NT2/D1 (cell line): Measurements from ENCODE around the gene MCF2L.
"Not testable (repeated sequence)": the region's sequence is repeated elsewhere in the genome, so short reads cannot be mapped to it uniquely, and the experiment has no call there.

Experiments
- DNase-seq: peaks from one replicate; pipeline ENCODE4 v3.0.0-alpha.2; 2011; ENCODE audit warnings: low read depth, low spot score
- H3K27me3 ChIP-seq: 2 replicates; pipeline ENCODE4 v1.6.0; 2011; ENCODE audit warnings: mild to moderate bottlenecking; ENCODE audit not compliant: insufficient read length, insufficient read depth
- H3K36me3 ChIP-seq: 2 replicates; pipeline ENCODE4 v1.6.1; 2011; ENCODE audit warnings: mild to moderate bottlenecking, low read length, mixed read lengths; ENCODE audit not compliant: insufficient read depth, insufficient read length
- H3K4me1 ChIP-seq: 2 replicates; pipeline ENCODE4 v1.5.1; 2011; ENCODE audit not compliant: insufficient read depth, insufficient read length
- H3K4me3 ChIP-seq: 2 replicates; pipeline ENCODE4 v1.5.1; 2011; ENCODE audit warnings: low read depth; ENCODE audit not compliant: insufficient read length
- H3K9ac ChIP-seq: 2 replicates; pipeline ENCODE4 v1.6.0; 2011; ENCODE audit warnings: low read depth; ENCODE audit not compliant: insufficient read length
- H3K9me3 ChIP-seq: 2 replicates; pipeline ENCODE4 v1.5.1; 2011; ENCODE audit warnings: mild to moderate bottlenecking, low read length; ENCODE audit not compliant: insufficient read depth
- SUZ12 ChIP-seq: IDR thresholded peaks from 2 replicates; pipeline ENCODE4 v1.6.1; 2011; ENCODE audit not compliant: insufficient read length, insufficient read depth; ENCODE audit errors: extremely low read depth
- YY1 ChIP-seq: IDR thresholded peaks from 2 replicates; pipeline ENCODE4 v1.6.1; 2011; ENCODE audit not compliant: insufficient read length, insufficient read depth
- ZNF274 ChIP-seq: IDR thresholded peaks from 2 replicates; pipeline ENCODE4 v1.6.1; 2011; ENCODE audit warnings: mild to moderate bottlenecking, low read depth, low read length

The MCF2L gene

GRCh38 chr13:113096745-113097305 is 127.8 kb downstream of the MCF2L start:
- no peaks in the 10 kb centered on the region for H3K36me3 ChIP-seq
- H3K4me1 ChIP-seq: no peaks in the 10 kb centered on the region
- TF ChIP-seq ZNF274 (no peak), YY1 (no peak), SUZ12 (no peak)
- no peak overlapping the region for H3K9ac ChIP-seq
- H3K9me3 ChIP-seq: no peaks in the 10 kb centered on the region
- no peaks in the 10 kb centered on the region for H3K27me3 ChIP-seq
- DNase-seq: no peak
- H3K4me3 ChIP-seq: no peak overlapping the region

GRCh38 chr13:113097651-113098050 is 128.6 kb downstream of the MCF2L start:
- H3K4me3 ChIP-seq: no peak overlapping the region
- no peaks in the 10 kb centered on the region for H3K9me3 ChIP-seq
- no peaks in the 10 kb centered on the region for H3K27me3 ChIP-seq
- H3K4me1 ChIP-seq: no peaks in the 10 kb centered on the region
- H3K36me3 ChIP-seq: no peaks in the 10 kb centered on the region
- no peak for DNase-seq
- H3K9ac ChIP-seq: no peak overlapping the region
- TF ChIP-seq YY1: no peak
- no peak for TF ChIP-seq ZNF274
- no peak for TF ChIP-seq SUZ12

- Histone ChIP-seq H3K9me3 (no peaks in the 10 kb centered on the region), H3K4me3 (no peak overlapping the region), H3K36me3 (no peaks in the 10 kb centered on the region), H3K9ac (no peak overlapping the region), H3K4me1 (no peaks in the 10 kb centered on the region), H3K27me3 (no peaks in the 10 kb centered on the region)
- DNase-seq: no peak
- TF ChIP-seq YY1 (no peak), SUZ12 (no peak), ZNF274 (no peak)
Observed at GRCh38 chr13:113098162-113098732, 129.2 kb downstream of the MCF2L start.

GRCh38 chr13:113099142-113099541 is 130.1 kb downstream of the MCF2L start:
- H3K27me3 ChIP-seq: no peaks in the 10 kb centered on the region
- no peak for DNase-seq
- no peak overlapping the region for H3K4me3 ChIP-seq
- TF ChIP-seq ZNF274 (no peak), SUZ12 (no peak), YY1 (no peak)
- no peak overlapping the region for H3K9ac ChIP-seq
- no peaks in the 10 kb centered on the region for H3K9me3 ChIP-seq
- H3K36me3 ChIP-seq: no peaks in the 10 kb centered on the region
- no peaks in the 10 kb centered on the region for H3K4me1 ChIP-seq

- not testable (repeated sequence) for H3K4me3 ChIP-seq, DNase-seq, H3K36me3 ChIP-seq, H3K9me3 ChIP-seq, H3K27me3 ChIP-seq, H3K4me1 ChIP-seq, H3K9ac ChIP-seq
Observed at GRCh38 chr13:113102302-113102701, 133.3 kb downstream of the MCF2L start.

- Histone ChIP-seq H3K9ac (no peak overlapping the region), H3K27me3 (no peaks in the 10 kb centered on the region), H3K36me3 (no peaks in the 10 kb centered on the region), H3K4me1 (no peaks in the 10 kb centered on the region), H3K9me3 (no peaks in the 10 kb centered on the region), H3K4me3 (no peak overlapping the region)
- no peak for DNase-seq
- TF ChIP-seq ZNF274 (no peak), SUZ12 (no peak), YY1 (no peak)
Observed at GRCh38 chr13:113102727-113103126, 133.7 kb downstream of the MCF2L start.

GRCh38 chr13:113103646-113104045 is 134.6 kb downstream of the MCF2L start:
- DNase-seq: no peak
- Histone ChIP-seq H3K9me3 (no peaks in the 10 kb centered on the region), H3K4me1 (no peaks in the 10 kb centered on the region), H3K4me3 (no peak overlapping the region), H3K36me3 (no peaks in the 10 kb centered on the region), H3K27me3 (no peaks in the 10 kb centered on the region), H3K9ac (no peak overlapping the region)
- TF ChIP-seq YY1 (no peak), ZNF274 (no peak), SUZ12 (no peak)
